Stimulated activated CD8-positive, alpha-beta memory T cell treated with anti-CD3 and anti-CD28 coated beads, Interleukin-15, amount 100 ng/mL, for 1 hour (primary cell): Measurements from ENCODE around the gene IFI16.
A peak's percentile ranks its signal among the peaks of the same experiment; 100 is the strongest.
"Not testable (repeated sequence)": the region's sequence is repeated elsewhere in the genome, so short reads cannot be mapped to it uniquely, and the experiment has no call there.

ENCODE experiments used
- DNase-seq: peaks from one replicate; pipeline ENCODE4 v3.0.0-alpha.2; 2020; ENCODE audit warnings: low read depth

IFI16 gene

DNA sequence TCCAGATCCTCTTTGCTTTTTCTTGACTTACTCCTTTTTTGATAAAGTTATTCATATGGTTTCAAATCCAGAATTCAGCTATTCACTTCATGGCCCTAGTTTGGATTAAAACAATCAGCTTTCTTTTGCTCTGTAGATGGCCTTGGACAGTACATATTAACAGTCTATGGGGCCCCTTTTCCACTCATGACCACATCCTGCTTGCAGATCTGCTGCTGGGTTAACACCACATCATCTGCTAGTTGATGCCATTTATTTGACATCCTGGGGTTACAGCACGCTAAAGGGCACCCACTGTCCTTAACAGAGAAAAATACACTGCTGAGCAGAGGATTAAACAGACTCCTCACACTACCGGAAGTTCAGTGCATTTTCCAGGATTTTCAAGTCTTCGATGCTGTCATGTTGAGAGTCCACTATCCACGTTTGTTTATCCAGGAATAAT lies 941 bp upstream of the IFI16 start:
- peak; percentile 47 for DNase-seq

DNA sequence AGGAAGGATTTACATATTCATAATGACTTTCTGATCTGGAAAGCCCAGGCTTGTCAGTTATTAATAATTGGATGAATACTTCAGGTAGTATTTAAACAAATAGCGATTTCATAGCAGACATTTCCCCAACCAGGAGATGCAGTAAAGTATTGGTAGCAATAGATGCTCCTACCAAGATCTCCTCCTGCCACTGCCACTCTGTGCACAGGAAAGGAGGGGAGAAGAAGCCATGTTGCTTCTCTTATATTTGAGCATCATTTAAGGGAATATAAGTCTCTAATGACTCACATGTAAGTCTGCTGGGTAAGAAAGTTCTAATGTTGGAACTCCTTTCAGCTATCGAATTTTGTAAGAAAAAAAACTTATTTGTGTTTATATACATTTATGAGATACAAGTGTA lies 420 bp upstream of the IFI16 start:
- no peak for DNase-seq

DNA sequence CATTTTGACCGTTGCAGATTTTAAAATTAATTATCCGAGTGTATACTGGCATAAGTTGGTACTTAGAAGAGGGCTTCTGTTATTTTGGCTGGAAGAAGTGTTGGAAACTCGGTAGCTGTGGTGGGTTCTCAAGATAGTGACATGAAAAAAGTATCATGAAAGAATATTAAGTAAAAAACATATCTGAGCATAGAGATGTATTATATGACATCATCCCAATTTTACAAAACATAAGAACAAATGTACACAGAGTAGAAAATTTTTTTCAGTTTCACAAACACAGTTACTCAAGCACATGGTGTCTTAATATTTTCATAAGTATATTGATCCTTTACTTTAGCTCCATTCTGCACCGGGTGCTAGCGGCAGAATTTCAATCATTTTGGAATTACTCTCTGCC lies 684 bp downstream of the IFI16 start:
- no peak for DNase-seq

DNA sequence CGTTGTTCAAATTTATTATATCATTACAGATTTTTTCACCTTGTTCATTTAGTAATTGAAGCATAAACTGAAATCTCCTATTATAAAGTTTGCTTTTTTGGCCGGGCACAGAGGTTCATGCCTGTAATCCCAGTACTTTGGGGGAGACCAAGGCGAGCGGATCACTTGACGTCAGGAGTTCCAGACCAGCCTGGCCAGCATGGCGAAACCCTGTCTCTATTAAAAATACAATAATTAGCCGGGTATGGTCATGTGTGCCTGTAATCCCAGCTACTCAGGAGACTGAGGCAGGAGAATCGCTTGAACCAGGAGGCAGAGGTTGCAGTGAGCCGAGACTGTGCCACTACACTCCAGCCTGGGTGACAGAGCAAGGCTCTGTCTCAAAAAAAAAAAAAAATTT lies 1.3 kb downstream of the IFI16 start:
- DNase-seq = not testable (repeated sequence)

DNA sequence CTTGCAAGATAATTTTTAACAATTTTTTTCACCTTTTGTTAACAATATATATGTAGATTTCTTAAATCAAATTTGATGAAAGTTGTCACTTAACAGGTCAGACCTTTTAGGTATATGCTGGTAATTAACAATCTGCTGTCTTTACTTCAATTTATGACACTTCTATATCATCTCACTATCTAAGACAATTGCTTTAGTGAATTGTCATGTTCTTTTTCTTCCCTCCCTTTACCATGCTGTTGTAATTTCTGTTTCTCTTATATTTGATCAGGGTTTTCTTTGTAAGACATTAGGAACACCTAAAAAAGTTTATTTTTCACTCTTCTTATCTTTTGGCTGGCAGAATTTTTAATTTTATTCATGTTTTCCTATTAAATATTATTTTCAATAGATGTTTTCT lies 2.0 kb downstream of the IFI16 start:
- DNase-seq = no peak

DNA sequence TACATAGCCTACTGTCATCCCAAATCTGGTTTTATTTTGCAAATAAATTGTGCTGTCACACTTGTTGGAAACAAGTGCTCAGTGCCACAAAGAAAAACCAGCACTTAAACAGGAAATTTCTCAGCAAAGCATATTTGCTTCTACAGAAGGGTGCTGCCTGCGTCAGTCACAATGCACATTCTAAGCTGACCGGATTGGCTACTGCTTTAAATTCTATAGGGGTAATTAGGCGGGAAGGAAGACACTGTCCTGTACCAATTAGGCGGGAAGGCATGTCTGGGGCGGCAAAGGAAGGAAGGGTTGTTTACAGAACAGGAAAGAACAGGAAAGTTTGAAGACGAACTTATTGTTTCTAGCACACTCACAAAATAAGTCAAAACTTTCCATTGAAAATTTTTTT lies 2.8 kb downstream of the IFI16 start:
- peak; percentile 14 for DNase-seq

DNA sequence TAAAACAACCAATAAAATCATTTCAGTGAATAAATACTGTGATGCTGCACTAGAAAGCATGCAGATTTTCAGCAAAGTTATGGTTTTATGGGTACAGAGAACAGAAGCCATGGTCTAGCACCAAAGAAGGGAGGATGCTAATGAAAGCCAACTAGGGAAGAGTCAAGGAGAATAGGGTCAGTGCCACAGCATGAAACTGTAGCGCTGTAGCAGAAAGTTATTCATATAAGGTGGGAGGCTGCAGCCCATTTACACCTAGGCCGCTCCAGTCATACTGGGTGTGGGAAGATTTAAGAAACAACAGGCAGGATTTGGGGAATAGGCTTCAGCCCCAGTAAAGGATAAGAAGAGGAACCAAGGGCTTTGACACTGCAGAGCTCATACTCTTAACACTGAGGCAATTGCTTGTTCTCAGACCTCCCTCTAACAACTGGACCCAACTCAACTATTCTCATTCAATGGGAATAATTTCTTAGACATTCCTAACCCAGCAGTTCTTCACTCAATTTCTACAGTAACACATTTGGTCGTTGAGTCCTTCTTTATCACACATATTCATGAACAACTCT lies 4.4 kb downstream of the IFI16 start:
- no peak for DNase-seq

DNA sequence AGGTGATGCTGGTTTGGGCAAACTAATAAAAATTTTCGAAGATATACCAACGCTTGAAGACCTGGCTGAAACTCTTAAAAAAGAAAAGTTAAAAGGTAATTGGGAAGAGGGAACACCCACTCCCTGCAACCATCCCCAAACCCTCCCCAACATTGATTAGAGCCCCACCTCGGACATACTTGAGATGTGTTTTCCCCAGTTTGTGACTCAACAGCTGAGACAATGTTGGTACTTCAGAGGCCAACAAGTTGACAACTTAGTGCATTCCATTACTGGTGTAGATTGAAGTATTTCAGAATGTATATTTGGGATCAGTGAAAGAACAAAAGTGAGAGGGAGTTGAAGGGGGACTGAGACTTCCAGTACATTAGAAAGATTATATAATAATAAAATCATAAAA lies 5.1 kb downstream of the IFI16 start:
- no peak for DNase-seq

DNA sequence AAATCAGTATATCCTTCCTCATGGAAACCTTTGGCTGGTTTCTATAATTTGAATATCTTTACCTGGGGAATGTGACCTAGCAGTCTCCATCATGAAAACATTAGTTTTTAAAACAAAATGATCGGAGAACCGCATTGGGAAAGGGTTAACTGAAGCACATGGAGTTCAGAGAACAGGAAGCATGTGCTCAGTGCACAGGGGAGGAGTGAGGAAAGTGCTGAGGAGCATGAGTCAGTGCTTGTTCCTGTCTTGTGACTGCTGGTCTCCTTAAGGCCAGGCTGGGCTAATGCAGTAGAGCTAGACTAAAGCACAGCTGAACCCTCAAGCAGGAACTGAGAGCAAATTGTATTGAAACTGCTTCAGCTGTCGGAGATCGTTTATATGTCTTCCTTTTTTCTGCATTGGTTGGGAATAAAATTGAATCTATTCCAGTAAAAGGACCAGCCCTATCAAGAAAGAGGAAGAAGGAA lies 5.8 kb downstream of the IFI16 start:
- peak; percentile 35 for DNase-seq

DNA sequence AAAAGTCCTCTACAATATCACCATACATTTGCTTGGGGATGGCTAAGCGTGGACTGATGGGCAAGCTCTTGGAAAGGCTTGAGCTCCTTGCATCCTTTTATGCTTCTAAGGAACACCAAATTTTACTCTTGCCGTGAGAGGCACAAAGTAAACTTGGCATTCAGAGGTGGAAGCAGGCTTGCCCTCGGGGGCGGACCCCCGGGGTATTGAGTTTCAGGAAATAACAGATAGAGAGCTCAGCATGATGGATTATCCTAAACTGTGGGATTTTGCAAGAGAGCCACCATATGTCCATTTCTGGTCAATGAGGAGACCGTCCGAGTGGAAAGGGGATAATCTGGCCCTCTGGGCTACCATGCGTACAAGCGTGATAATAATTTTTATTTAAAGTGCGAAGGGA lies 14.0 kb downstream of the IFI16 start:
- no peak for DNase-seq

DNA sequence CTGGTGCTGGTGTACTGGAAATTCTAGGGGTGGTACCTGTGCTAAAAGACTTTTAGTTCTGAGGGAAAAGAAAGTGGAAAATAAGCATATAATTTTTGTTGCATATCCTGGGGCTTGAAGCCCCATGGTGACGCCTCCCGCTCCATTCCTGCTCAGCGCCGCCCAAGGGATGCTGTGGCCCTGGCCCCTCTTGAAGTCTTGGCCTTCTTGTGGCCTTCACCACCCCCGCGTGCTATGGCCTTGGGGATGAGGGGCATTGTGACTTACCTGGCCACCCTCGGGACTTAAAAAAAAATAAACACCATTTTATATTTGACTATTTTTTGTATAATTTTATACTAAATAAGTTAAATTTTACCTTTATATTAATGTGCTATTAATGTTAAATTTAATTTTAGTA lies 15.3 kb downstream of the IFI16 start:
- no peak for DNase-seq

DNA sequence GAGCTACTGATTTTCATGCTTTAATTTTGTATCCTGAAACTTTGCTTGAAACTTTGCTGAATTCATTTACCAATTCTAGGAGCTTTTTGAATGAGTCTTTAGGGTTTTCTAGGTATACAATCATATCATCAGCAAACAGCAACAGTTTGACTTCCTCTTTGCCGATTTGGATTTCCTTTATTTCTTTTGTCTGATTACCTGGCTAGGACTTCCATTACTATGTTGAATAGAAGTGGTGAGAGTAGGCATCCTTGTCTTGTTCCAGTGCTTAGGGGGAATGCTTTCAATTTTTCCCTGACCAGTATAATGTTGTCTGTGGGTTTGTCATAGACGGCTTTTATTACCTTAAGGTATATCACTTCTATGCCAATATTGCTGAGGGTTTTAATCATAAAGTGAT lies 17.1 kb downstream of the IFI16 start:
- not testable (repeated sequence) for DNase-seq

DNA sequence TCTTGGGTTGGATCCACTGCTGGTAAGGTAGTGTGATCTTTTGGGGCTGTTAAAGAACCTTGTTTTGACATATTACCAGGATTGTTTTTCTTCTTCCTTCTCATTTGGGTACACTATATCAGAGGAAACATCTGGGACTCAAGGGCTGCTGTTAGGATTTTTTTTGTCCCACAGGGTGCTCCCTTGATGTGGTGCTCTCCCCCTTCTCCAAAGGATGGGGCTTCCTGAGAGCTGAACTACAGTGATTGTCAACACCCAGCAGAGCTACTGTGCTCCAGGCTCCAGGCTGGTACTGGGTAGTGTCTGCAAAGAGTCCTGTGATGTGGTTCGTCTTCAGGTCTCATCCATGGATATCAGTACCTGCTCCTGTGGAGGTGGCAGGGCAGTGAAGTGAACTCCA lies 20.6 kb downstream of the IFI16 start:
- no peak for DNase-seq

DNA sequence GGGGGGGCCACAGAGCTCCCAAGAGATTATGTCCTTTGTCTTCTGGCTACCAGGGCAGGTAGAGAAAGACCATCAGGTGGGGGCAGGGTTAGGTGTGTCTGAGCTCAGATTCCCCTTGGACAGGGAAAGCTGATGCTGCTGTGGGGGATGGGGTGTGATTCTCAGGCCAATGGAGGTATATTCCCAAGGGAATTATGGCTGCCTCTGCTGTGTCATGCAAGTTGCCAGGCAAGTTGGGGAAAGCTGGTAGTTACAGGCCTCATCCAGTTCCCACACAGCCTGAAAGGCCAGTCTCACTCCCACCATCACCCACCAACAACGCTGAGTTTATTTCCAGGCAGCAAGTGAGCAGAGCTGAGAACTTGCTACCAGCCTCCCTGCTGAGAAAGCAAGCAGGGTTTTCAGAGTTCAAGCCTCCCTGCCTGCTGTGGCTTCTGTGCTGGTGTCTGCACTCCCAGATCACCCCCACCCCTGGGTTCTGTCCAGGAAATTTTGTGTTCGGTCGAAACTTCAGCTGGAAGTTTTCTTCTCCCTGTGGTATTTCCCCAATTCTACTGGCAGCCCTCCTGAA lies 21.3 kb downstream of the IFI16 start:
- DNase-seq = no peak

DNA sequence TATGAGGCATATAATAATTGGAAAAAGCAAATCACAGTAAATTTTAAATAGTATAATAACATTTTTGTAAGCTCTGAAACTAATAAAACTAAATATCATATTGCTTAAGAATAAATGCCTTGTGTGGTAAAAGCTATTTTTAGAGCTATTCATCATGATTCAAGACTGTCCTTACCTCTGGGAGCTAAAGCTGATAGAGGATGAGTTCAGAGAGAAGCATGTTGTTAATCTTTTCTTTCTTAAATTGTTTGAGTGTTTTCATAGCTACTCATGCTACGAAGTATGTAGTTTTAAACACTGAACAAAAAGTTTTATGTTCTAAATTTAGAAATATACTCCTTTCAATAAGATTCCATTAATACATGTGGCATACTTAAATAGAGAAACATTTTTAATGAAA lies 30.5 kb downstream of the IFI16 start:
- DNase-seq = no peak

DNA sequence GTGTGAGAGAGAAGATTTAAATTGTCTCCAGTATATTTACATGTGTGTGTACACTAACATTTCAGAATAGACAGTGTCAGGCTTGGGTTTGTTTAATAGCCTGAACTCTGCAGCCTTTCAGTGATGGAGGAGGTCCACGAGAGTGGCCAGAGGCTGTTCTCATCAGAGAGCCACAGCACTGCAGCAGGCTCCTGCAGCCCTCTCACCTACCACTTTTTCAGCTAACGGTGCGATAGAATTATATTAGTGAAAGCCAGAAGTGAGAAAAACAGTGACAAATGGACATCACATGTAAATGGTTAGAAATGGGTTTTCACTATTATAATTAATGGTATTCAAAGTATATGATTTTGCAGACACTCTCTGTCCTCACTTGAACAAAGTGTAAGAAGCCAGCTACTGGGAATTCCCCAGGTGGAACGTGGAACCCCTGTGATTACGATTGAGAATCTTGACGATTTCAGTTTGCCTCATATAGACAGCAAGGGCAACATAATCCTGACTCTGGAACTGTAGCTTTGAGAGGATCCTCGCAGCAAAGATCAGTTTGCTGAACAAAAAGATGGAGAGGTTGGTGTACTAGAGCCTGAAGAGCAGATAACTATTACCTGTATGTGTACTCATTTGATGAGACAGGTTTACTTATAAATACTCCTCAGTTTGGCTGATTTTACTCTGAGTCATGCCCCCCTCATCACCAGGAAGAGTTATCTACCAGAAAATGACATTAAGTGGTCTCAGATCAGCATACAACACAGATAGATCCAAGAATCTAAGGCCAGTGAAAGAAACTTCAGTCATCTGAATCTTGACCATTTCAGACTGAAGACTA lies 31.4 kb downstream of the IFI16 start:
- no peak for DNase-seq

DNA sequence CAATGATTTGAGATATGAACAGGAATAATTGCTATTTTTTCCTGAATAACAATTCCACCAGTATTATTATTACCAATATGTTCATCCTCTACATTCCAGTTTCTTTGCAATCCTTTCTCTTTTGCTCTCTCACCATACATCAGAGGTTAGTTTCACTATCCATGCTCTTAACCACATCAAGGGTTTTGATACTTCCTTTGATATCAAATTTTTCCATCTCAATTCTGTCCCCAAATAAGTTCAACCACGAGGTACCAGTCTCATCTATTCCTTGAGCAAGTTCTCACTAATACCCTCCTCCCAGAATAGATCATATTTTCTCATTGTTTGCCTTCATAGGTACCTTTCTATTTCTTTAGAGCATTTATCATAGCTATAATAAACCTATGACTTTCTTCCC lies 36.8 kb downstream of the IFI16 start:
- DNase-seq = not testable (repeated sequence)

DNA sequence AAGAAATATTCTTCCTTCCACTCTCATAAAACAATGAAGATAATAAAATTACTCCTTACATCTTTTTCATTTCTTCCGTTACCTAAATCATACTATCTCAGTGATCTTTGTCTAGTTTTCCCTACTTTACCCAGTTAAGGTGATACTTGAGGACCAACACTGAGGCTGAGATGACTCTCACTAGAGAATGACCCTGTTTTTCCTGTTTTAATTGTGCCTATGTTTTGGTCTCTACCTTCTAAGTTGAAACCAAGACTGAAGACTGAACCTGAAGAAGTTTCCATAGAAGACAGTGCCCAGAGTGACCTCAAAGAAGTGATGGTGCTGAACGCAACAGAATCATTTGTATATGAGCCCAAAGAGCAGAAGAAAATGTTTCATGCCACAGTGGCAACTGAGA lies 41.7 kb downstream of the IFI16 start:
- no peak for DNase-seq

DNA sequence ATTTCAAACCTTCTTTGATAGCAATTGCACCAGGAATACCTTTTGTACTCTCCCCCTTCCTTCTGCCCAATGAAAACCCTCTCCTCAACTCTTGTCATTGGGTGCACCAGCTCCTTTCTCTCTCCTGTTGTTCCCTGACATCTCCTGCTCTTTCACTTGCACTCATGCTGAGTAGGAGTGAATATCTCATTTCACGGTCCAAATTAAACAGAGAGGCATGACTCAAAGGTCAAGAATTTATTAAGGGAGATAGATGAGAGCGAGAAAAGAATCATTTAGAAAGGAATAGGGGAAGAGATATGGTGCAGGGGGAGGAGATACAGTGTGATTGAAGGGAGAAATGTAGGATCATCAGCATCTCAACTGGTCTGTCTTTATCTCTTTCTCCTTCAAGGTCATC lies 44.7 kb downstream of the IFI16 start:
- no peak for DNase-seq

DNA sequence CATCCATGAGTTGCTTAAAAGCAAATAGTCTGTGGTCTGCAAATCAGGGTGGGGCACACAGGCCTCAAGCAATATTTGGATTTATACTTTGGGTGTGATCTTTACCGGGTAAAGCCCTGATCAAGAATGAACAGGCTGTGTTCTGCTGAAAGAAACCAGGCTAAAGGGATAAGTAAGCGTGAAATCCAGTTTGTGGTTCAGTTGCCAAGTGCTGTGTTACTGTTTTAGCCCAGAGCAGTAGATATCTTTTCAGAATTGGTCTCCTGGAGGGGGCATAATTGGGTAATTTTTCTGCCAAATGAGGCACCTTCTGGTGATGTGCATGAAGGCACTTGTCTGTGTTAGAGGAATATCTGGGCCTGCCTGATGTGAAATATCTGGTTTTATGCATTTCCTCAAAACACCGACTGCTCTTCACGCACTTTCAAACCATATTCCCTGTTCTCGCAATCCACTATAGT lies 45.5 kb downstream of the IFI16 start:
- no peak for DNase-seq

DNA sequence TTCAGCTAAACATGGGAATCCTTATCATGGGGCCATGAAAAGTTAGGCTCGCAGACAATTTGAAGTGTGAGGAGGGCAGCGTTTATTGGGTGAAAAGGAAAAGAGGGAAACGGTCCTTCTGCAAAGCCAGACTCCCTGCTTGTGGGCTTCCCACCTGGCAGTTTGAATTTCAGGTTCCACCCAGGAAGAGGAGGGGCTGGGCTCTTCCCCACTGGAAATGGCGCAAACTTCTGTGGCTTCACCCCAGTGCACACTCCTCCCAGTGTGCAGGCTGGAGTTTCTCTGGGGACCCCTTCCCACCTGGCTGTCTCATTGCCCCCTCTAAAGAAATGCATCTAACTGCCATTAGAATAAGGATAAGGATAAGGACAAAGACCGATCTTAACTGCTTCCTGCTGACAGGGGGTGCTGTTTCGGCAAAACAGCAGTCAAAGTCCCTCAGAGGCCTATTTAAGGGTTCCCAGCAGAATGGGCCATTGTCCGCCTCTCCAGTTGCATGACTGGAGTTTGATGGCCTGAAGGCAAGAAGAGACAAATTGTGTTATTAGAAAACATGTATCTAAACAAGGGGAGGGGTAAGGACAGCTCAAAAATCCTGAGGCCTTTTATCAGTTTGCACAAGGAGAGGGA lies 46.5 kb downstream of the IFI16 start:
- no peak for DNase-seq

DNA sequence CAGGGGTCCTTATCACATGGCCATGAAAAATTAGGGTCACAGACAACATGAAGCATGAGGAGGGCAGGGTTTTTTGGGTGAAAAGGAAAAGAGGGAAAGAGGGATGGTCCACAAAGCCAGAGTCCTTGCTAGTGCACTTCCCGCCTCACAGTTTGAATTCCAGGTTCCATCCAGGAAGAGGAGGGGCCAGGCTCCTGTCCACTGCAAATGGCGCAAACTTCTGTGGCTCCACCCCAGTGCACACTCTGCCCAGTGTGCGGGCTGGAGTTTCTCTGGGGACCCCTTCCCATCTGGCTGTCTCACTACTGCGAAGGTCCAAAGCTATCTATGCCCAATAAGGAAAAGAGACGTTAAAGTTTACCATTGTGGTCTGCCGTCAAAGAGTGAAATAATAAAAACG lies 49.0 kb downstream of the IFI16 start:
- DNase-seq = no peak

DNA sequence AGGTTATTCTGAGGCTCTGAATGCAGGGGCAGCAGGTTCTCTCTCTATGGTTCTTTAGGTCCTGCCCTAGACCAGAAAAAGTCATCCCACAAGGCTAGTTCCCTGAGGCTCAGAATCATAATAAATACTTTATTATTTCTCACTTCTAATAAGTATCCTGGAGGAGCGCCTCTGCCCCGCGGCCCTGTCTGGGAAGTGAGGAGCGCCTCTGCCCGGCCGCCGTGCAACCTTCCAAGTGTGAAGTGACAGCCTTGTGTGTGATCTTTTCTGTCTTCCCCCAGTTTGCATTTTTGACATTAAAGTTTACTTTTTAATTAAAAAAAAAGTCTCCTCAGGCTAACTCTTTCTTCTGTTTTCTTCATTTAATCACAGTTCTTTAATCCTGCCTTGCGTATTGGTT lies 55.4 kb downstream of the IFI16 start:
- DNase-seq = no peak
